Upper lobe of left lung (tissue), 6 donors: ENCODE data around the gene PAGE2B. TPM values are rescaled to one million over a fixed set of nuclear protein-coding genes. Genes with fewer than 3 reads are reported as not detected.

Experiments
- ATAC-seq, 2 donors: fragments of 200-7000 bp; cut with Tn5 transposase; one replicate each; pipeline ENCODE4 v1.9.1; 2022; ENCODE audit warnings: mild to moderate bottlenecking in 2 of 2, moderate library complexity in 2 of 2; ENCODE audit not compliant: low FRiP score in 2 of 2
- DNase-seq, 2 donors: peaks; one replicate each; pipeline ENCODE4 v3.0.0-alpha.2; 2019 to 2020
- H3K27ac ChIP-seq, 4 donors: fragments of 200-600 bp; sonication (generic); one replicate each; pipeline ENCODE4 v1.5.1; 2016 to 2019
- H3K27me3 ChIP-seq, 4 donors: fragments of 200-600 bp; sonication (generic); one replicate each; pipeline ENCODE4 v1.5.1; 2017 to 2019
- H3K36me3 ChIP-seq, 4 donors: fragments of 200-600 bp; sonication (generic); one replicate each; pipeline ENCODE4 v1.5.1; 2016 to 2019
- H3K4me1 ChIP-seq, 4 donors: fragments of 200-600 bp; sonication (generic); one replicate each; pipeline ENCODE4 v1.5.1; 2018 to 2019
- H3K4me3 ChIP-seq, 4 donors: fragments of 200-600 bp; sonication (generic); one replicate each; pipeline ENCODE4 v1.5.1; 2017 to 2019; ENCODE audit warnings: mild to moderate bottlenecking in 2 of 4, moderate library complexity in 1 of 4
- H3K9me3 ChIP-seq, 4 donors: fragments of 200-600 bp; sonication (generic); one replicate each; pipeline ENCODE4 v1.5.1; 2018 to 2019
- CTCF ChIP-seq, 6 experiments: fragments of 450-650 bp in 4 of 6; fragments of 200-600 bp in 2 of 6; sonication (generic) in 2 of 6; IDR thresholded peaks; one replicate each; pipeline ENCODE4 v1.5.1; 2016 to 2019; ENCODE audit warnings: antibody characterized with exemption in 6 of 6
- EP300 ChIP-seq, 4 donors: sonication (generic); formaldehyde crosslinking; IDR thresholded peaks; one replicate each; pipeline ENCODE4 v1.5.1; 2017; ENCODE audit warnings: antibody characterized with exemption in 4 of 4, control low read depth in 2 of 4
- POLR2A ChIP-seq, 4 donors: fragments of 450-650 bp; IDR thresholded peaks; one replicate each; pipeline ENCODE4 v1.5.1; 2016 to 2017; ENCODE audit warnings: antibody characterized with exemption in 4 of 4, mild to moderate bottlenecking in 2 of 4
- POLR2AphosphoS5 ChIP-seq, 2 donors: sonication (generic); formaldehyde crosslinking; IDR thresholded peaks; one replicate each; pipeline ENCODE4 v1.5.1; 2017; ENCODE audit warnings: antibody characterized with exemption in 2 of 2
- WGBS, 2 donors: methylation state at CpG; one replicate each; pipeline ENCODE4 v1.1.5; 2017 to 2018; 5-methylcytosine and 5-hydroxymethylcytosine counted together
- total RNA-seq, 6 donors: library from RNA; depleted of rRNA in 4 of 6; stranded (reverse); fragments of >200 nt in 4 of 6; gene quantifications; one replicate each; pipeline versions ENCODE4 v1.1.0 to v1.2.1, GENCODE V29; 2016 to 2021
- donor health status: DM: no; HTN: no; CAD: no; lungs with moderate emphysema.
- donor health status: DM: no; HTN: yes; CAD: no; lungs with severe emphysema.

PAGE2B gene
- total RNA-seq, 6 donors from 2014 or later: not detected

- TF ChIP-seq POLR2AphosphoS5 (IDR thresholded peaks at IDR 0.05): no peak
- no peak for TF ChIP-seq EP300 (IDR thresholded peaks at IDR 0.05)
- TF ChIP-seq POLR2A (IDR thresholded peaks at IDR 0.05): no peak
- no peak for TF ChIP-seq CTCF (IDR thresholded peaks at IDR 0.05)
- Histone ChIP-seq H3K9me3 (no peaks in the 10 kb centered on the region), H3K27ac (no peak overlapping the region), H3K4me3 (no peak overlapping the region), H3K36me3 (no peaks in the 10 kb centered on the region), H3K4me1 (no peaks in the 10 kb centered on the region), H3K27me3 (no peaks in the 10 kb centered on the region)
- ATAC-seq (no peak), DNase-seq (no peak)
- WGBS, 2 donors: 49 to 91% methylated on average over 3 of the region's 3 CpGs
Measured at GRCh38 chrX:55072286-55072685, 2.5 kb upstream of the PAGE2B start.

- no peaks in the 10 kb centered on the region for H3K36me3 ChIP-seq
- H3K27me3 ChIP-seq: no peaks in the 10 kb centered on the region
- TF ChIP-seq EP300 (IDR thresholded peaks at IDR 0.05) (no peak), POLR2AphosphoS5 (IDR thresholded peaks at IDR 0.05) (no peak), CTCF (IDR thresholded peaks at IDR 0.05) (no peak), POLR2A (IDR thresholded peaks at IDR 0.05) (no peak)
- H3K27ac ChIP-seq: no peak within 1 kb of the TSS
- no peak within 1 kb of the TSS for H3K4me3 ChIP-seq
- no peaks in the 10 kb centered on the region for H3K9me3 ChIP-seq
- ATAC-seq: no peak
- no peaks in the 10 kb centered on the region for H3K4me1 ChIP-seq
- DNase-seq: peak in 1 of 2 donors; percentile 15
- WGBS, 2 donors: 87 to 94% methylated on average over 15 to 30 of the region's 30 CpGs
Measured at GRCh38 chrX:55088795-55089489, 14.1 kb downstream of the PAGE2B start, which contains the start of gene PAGE2. TSS of gene PAGE2 (plus strand) at chrX:55089018. CDS start at chrX:55090021, 1,003 bp downstream.

DNA sequence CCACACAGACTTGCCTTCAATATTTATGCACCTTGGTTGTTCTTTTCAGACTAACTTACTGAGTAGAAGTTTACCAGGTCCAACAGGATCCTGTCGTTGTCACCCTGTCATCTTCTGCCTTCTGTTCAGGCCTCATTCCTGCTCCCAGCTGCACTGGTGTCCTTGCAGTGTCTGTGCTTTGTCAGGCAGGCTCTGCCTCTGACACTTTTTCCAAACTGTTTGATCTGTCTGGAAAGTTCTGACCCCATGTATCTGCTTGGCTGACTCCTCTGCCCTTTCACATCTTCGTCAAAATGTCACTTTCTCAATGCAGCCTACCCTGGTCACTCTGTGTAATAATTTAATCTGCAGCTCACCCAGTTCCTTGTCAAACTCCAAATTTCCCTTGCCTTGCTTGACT is 23.9 kb downstream of the PAGE2B start:
- no peaks in the 10 kb centered on the region for H3K27me3 ChIP-seq
- H3K36me3 ChIP-seq: no peaks in the 10 kb centered on the region
- H3K4me3 ChIP-seq: no peak overlapping the region
- no peaks in the 10 kb centered on the region for H3K9me3 ChIP-seq
- no peak for TF ChIP-seq POLR2AphosphoS5 (IDR thresholded peaks at IDR 0.05)
- TF ChIP-seq POLR2A (IDR thresholded peaks at IDR 0.05): no peak
- no peak for TF ChIP-seq EP300 (IDR thresholded peaks at IDR 0.05)
- TF ChIP-seq CTCF (IDR thresholded peaks at IDR 0.05): no peak
- no peak for ATAC-seq
- no peak overlapping the region for H3K27ac ChIP-seq
- 41 to 57% methylated on average over 2 of the region's 2 CpGs for WGBS, 2 donors
- no peaks in the 10 kb centered on the region for H3K4me1 ChIP-seq
- no peak for DNase-seq

DNA sequence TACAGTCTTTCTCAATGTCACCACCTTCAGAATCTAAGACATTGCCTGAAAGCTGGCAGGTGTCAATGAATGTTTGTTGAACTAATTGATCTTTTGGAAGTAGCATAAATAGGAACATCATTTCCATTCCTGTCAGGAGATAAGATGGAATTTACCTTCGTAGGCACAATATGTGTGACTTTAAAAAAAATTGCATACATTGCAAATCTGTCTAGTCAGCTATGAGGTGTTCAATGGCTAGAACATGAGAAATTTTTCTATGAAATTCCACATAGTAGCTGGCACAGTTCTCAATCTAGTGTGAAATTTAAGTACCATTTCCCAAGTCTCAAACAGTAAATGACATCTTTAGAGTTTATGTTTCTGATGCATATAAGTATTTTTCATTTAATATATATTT is 24.3 kb downstream of the PAGE2B start:
- H3K4me3 ChIP-seq: no peak overlapping the region
- TF ChIP-seq EP300 (IDR thresholded peaks at IDR 0.05): no peak
- TF ChIP-seq POLR2A (IDR thresholded peaks at IDR 0.05): no peak
- no peak for TF ChIP-seq POLR2AphosphoS5 (IDR thresholded peaks at IDR 0.05)
- TF ChIP-seq CTCF (IDR thresholded peaks at IDR 0.05): no peak
- no peaks in the 10 kb centered on the region for H3K4me1 ChIP-seq
- no peak overlapping the region for H3K27ac ChIP-seq
- WGBS, 2 donors: 44 to 62% methylated on average over 1 of the region's 1 CpG
- no peaks in the 10 kb centered on the region for H3K36me3 ChIP-seq
- H3K9me3 ChIP-seq: no peaks in the 10 kb centered on the region
- ATAC-seq (no peak), DNase-seq (no peak)
- H3K27me3 ChIP-seq: no peaks in the 10 kb centered on the region

- Histone ChIP-seq H3K27me3 (no peaks in the 10 kb centered on the region), H3K27ac (no peak overlapping the region), H3K4me1 (no peaks in the 10 kb centered on the region), H3K36me3 (no peaks in the 10 kb centered on the region), H3K4me3 (no peak overlapping the region), H3K9me3 (no peaks in the 10 kb centered on the region)
- ATAC-seq (no peak), DNase-seq (no peak)
- no peak for TF ChIP-seq POLR2A (IDR thresholded peaks at IDR 0.05)
- TF ChIP-seq CTCF (IDR thresholded peaks at IDR 0.05): no peak
- TF ChIP-seq POLR2AphosphoS5 (IDR thresholded peaks at IDR 0.05): no peak
- no peak for TF ChIP-seq EP300 (IDR thresholded peaks at IDR 0.05)
- 58 to 84% methylated on average over 3 of the region's 3 CpGs for WGBS, 2 donors
Measured at GRCh38 chrX:55102754-55103153, 27.9 kb downstream of the PAGE2B start.
